ENCODE measurements around the gene RAP1GAP.

DNA sequence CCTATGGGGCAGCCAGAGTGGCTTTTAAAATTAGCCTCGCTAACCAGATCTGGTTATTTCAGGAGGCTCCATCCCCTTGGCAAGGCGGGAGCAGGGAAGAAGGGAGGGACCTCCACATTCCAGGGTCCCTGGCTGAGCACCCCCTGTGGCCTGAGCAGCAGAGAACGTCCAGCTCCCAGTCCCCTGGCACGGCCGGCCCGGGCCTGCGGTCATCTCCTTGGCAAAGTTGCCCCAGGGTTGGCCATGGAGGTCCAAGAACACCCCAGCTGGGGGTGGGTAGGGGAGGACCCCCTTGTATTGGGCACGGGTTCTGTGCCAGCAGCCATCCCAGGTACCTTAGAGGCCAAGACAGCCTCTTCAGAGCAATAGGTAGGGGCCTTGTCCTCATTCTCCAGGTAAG, 75.9 kb downstream of the RAP1GAP start:
- TF ChIP-seq, protein P1, sequence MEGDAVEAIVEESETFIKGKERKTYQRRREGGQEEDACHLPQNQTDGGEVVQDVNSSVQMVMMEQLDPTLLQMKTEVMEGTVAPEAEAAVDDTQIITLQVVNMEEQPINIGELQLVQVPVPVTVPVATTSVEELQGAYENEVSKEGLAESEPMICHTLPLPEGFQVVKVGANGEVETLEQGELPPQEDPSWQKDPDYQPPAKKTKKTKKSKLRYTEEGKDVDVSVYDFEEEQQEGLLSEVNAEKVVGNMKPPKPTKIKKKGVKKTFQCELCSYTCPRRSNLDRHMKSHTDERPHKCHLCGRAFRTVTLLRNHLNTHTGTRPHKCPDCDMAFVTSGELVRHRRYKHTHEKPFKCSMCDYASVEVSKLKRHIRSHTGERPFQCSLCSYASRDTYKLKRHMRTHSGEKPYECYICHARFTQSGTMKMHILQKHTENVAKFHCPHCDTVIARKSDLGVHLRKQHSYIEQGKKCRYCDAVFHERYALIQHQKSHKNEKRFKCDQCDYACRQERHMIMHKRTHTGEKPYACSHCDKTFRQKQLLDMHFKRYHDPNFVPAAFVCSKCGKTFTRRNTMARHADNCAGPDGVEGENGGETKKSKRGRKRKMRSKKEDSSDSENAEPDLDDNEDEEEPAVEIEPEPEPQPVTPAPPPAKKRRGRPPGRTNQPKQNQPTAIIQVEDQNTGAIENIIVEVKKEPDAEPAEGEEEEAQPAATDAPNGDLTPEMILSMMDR (IDR thresholded peaks at IDR 0.05; ENCODE audit: low read length), result no peak
- no peak for TF ChIP-seq EZH2 (IDR thresholded peaks at IDR 0.05; ENCODE audit: borderline replicate concordance, low read length)
